ENCODE results near the gene ANO6.
"Not testable (repeated sequence)": the region's sequence is repeated elsewhere in the genome, so short reads cannot be mapped to it uniquely, and the experiment has no call there.

The ANO6 gene

GRCh38 chr12:45236383-45236782 lies 20.5 kb downstream of the ANO6 start:
- DNase-seq (ENCODE audit: low read depth) = not testable (repeated sequence)

GRCh38 chr12:45242180-45242579 lies 26.3 kb downstream of the ANO6 start:
- no peak for DNase-seq (ENCODE audit: low read depth)

GRCh38 chr12:45243963-45244362 lies 28.1 kb downstream of the ANO6 start:
- DNase-seq (ENCODE audit: low read depth) = no peak

- DNase-seq (ENCODE audit: low read depth) = no peak
Measured at GRCh38 chr12:45244561-45245343, 28.9 kb downstream of the ANO6 start.

- no peak for DNase-seq (ENCODE audit: low read depth)
Measured at GRCh38 chr12:45246236-45246635, 30.3 kb downstream of the ANO6 start.

GRCh38 chr12:45247589-45247988 lies 31.7 kb downstream of the ANO6 start:
- DNase-seq (ENCODE audit: low read depth) = no peak

GRCh38 chr12:45248095-45248494 lies 32.2 kb downstream of the ANO6 start:
- DNase-seq (ENCODE audit: low read depth) = no peak

- no peak for DNase-seq (ENCODE audit: low read depth)
Measured at GRCh38 chr12:45254254-45254653, 38.4 kb downstream of the ANO6 start.

GRCh38 chr12:45256721-45257120 lies 40.8 kb downstream of the ANO6 start:
- no peak for DNase-seq (ENCODE audit: low read depth)

- no peak for DNase-seq (ENCODE audit: low read depth)
Measured at GRCh38 chr12:45257185-45257930, 41.5 kb downstream of the ANO6 start.

- no peak for DNase-seq (ENCODE audit: low read depth)
Measured at GRCh38 chr12:45259675-45260074, 43.8 kb downstream of the ANO6 start.

- DNase-seq (ENCODE audit: low read depth) = no peak
Measured at GRCh38 chr12:45260104-45260815, 44.4 kb downstream of the ANO6 start.

- DNase-seq (ENCODE audit: low read depth) = no peak
Measured at GRCh38 chr12:45260854-45261253, 45.0 kb downstream of the ANO6 start.

- DNase-seq (ENCODE audit: low read depth) = not testable (repeated sequence)
Measured at GRCh38 chr12:45262185-45262584, 46.3 kb downstream of the ANO6 start.

GRCh38 chr12:45263587-45263986 lies 47.7 kb downstream of the ANO6 start:
- no peak for DNase-seq (ENCODE audit: low read depth)

GRCh38 chr12:45268672-45269411 lies 52.9 kb downstream of the ANO6 start:
- DNase-seq (ENCODE audit: low read depth) = peak; percentile 66

GRCh38 chr12:45269412-45269751 lies 53.5 kb downstream of the ANO6 start:
- DNase-seq (ENCODE audit: low read depth) = no peak

- no peak for DNase-seq (ENCODE audit: low read depth)
Measured at GRCh38 chr12:45270951-45271350, 55.1 kb downstream of the ANO6 start.

GRCh38 chr12:45273717-45274271 lies 57.9 kb downstream of the ANO6 start:
- DNase-seq (ENCODE audit: low read depth) = peak; percentile 85

GRCh38 chr12:45276154-45276755 lies 60.4 kb downstream of the ANO6 start:
- no peak for DNase-seq (ENCODE audit: low read depth)

GRCh38 chr12:45278447-45278846 lies 62.6 kb downstream of the ANO6 start:
- no peak for DNase-seq (ENCODE audit: low read depth)
